Adipocyte (in vitro differentiated cells): ENCODE data around the gene HS3ST4.

Experiments
- DNase-seq: peaks from one replicate; pipeline ENCODE4 v3.0.0-alpha.2; 2015; ENCODE audit warnings: low read depth
- H3K27me3 ChIP-seq: replicated peaks from 2 replicates; pipeline ENCODE4 v1.7.0; 2013; ENCODE audit warnings: mild to moderate bottlenecking, low read length, moderate library complexity; ENCODE audit not compliant: control insufficient read depth, insufficient read depth
- H3K36me3 ChIP-seq: 2 replicates; pipeline ENCODE4 v1.7.0; 2013; ENCODE audit warnings: low read length, mild to moderate bottlenecking, moderate library complexity; ENCODE audit not compliant: control insufficient read depth, insufficient read depth, severe bottlenecking
- H3K4me1 ChIP-seq: 2 replicates; pipeline ENCODE4 v1.7.0; 2013; ENCODE audit warnings: mild to moderate bottlenecking, low read length, moderate library complexity; ENCODE audit not compliant: control insufficient read depth, insufficient read depth
- H3K4me3 ChIP-seq: 2 replicates; pipeline ENCODE4 v1.7.0; 2013; ENCODE audit warnings: mild to moderate bottlenecking, low read length, moderate library complexity
- H3K9ac ChIP-seq: 2 replicates; pipeline ENCODE4 v1.7.0; 2013; ENCODE audit warnings: mild to moderate bottlenecking, low read length, moderate library complexity
- H3K9me3 ChIP-seq: 2 replicates; pipeline ENCODE4 v1.7.0; 2013; ENCODE audit warnings: mild to moderate bottlenecking, low read length, moderate library complexity; ENCODE audit not compliant: control insufficient read depth

The HS3ST4 gene

GRCh38 chr16:25896411-25896810 is 204.7 kb downstream of the HS3ST4 start:
- no peak for DNase-seq
- no peak overlapping the region for H3K4me3 ChIP-seq
- no peak overlapping the region for H3K9ac ChIP-seq
- no peaks in the 10 kb centered on the region for H3K9me3 ChIP-seq
- no peaks in the 10 kb centered on the region for H3K4me1 ChIP-seq
- H3K36me3 ChIP-seq: no peaks in the 10 kb centered on the region
- peaks cover 14% of the 10 kb centered on the region for H3K27me3 ChIP-seq

- Histone ChIP-seq H3K4me3 (no peak overlapping the region), H3K9me3 (no peaks in the 10 kb centered on the region), H3K4me1 (no peaks in the 10 kb centered on the region), H3K27me3 (peaks cover 14% of the 10 kb centered on the region), H3K36me3 (no peaks in the 10 kb centered on the region), H3K9ac (no peak overlapping the region)
- DNase-seq: no peak
Observed at GRCh38 chr16:25897702-25898101, 205.9 kb downstream of the HS3ST4 start.

GRCh38 chr16:25905810-25906209 is 214.1 kb downstream of the HS3ST4 start:
- no peaks in the 10 kb centered on the region for H3K36me3 ChIP-seq
- no peaks in the 10 kb centered on the region for H3K27me3 ChIP-seq
- no peak overlapping the region for H3K9ac ChIP-seq
- no peak for DNase-seq
- no peak overlapping the region for H3K4me3 ChIP-seq
- no peaks in the 10 kb centered on the region for H3K4me1 ChIP-seq
- H3K9me3 ChIP-seq: no peaks in the 10 kb centered on the region

- no peaks in the 10 kb centered on the region for H3K4me1 ChIP-seq
- peaks cover 12% of the 10 kb centered on the region for H3K27me3 ChIP-seq
- no peaks in the 10 kb centered on the region for H3K9me3 ChIP-seq
- H3K36me3 ChIP-seq: no peaks in the 10 kb centered on the region
- H3K9ac ChIP-seq: no peak overlapping the region
- no peak for DNase-seq
- H3K4me3 ChIP-seq: no peak overlapping the region
Observed at GRCh38 chr16:25910971-25911370, 219.2 kb downstream of the HS3ST4 start.

GRCh38 chr16:25912321-25912720 is 220.6 kb downstream of the HS3ST4 start:
- Histone ChIP-seq H3K4me1 (no peaks in the 10 kb centered on the region), H3K4me3 (no peak overlapping the region), H3K9ac (no peak overlapping the region), H3K27me3 (peaks cover 12% of the 10 kb centered on the region), H3K9me3 (no peaks in the 10 kb centered on the region), H3K36me3 (no peaks in the 10 kb centered on the region)
- no peak for DNase-seq

- peaks cover 12% of the 10 kb centered on the region for H3K27me3 ChIP-seq
- H3K4me1 ChIP-seq: no peaks in the 10 kb centered on the region
- H3K4me3 ChIP-seq: no peak overlapping the region
- DNase-seq: no peak
- no peaks in the 10 kb centered on the region for H3K36me3 ChIP-seq
- H3K9ac ChIP-seq: no peak overlapping the region
- no peaks in the 10 kb centered on the region for H3K9me3 ChIP-seq
Observed at GRCh38 chr16:25914357-25914962, 222.7 kb downstream of the HS3ST4 start.

- Histone ChIP-seq H3K4me3 (no peak overlapping the region), H3K9me3 (no peaks in the 10 kb centered on the region), H3K27me3 (peaks cover 12% of the 10 kb centered on the region), H3K4me1 (no peaks in the 10 kb centered on the region), H3K36me3 (no peaks in the 10 kb centered on the region), H3K9ac (no peak overlapping the region)
- no peak for DNase-seq
Observed at GRCh38 chr16:25916037-25916436, 224.3 kb downstream of the HS3ST4 start.

GRCh38 chr16:25922438-25922837 is 230.7 kb downstream of the HS3ST4 start:
- H3K4me1 ChIP-seq: no peaks in the 10 kb centered on the region
- no peak overlapping the region for H3K9ac ChIP-seq
- H3K27me3 ChIP-seq: peaks cover 9% of the 10 kb centered on the region
- H3K4me3 ChIP-seq: no peak overlapping the region
- H3K9me3 ChIP-seq: no peaks in the 10 kb centered on the region
- DNase-seq: no peak
- H3K36me3 ChIP-seq: no peaks in the 10 kb centered on the region

- no peak for DNase-seq
Observed at GRCh38 chr16:25925421-25925820, 233.7 kb downstream of the HS3ST4 start.

GRCh38 chr16:25931473-25932035 is 239.8 kb downstream of the HS3ST4 start:
- Histone ChIP-seq H3K9ac (no peak overlapping the region), H3K4me1 (no peaks in the 10 kb centered on the region), H3K4me3 (no peak overlapping the region), H3K9me3 (no peaks in the 10 kb centered on the region), H3K27me3 (no peaks in the 10 kb centered on the region), H3K36me3 (no peaks in the 10 kb centered on the region)
- DNase-seq: no peak

More at GRCh38 chr16:25925421-25925820, 233.7 kb downstream of the HS3ST4 start:
- no peaks in the 10 kb centered on the region for H3K9me3 ChIP-seq
- H3K36me3 ChIP-seq: no peaks in the 10 kb centered on the region
- H3K27me3 ChIP-seq: peaks cover 9% of the 10 kb centered on the region
- H3K9ac ChIP-seq: no peak overlapping the region
- H3K4me3 ChIP-seq: no peak overlapping the region
- no peaks in the 10 kb centered on the region for H3K4me1 ChIP-seq

- Histone ChIP-seq H3K4me1 (peaks cover 7% of the 10 kb centered on the region), H3K4me3 (no peak overlapping the region), H3K27me3 (no peaks in the 10 kb centered on the region), H3K36me3 (no peaks in the 10 kb centered on the region), H3K9me3 (no peaks in the 10 kb centered on the region), H3K9ac (no peak overlapping the region)
- no peak for DNase-seq
Observed at GRCh38 chr16:25941800-25942499, 250.2 kb downstream of the HS3ST4 start.
